Neural progenitor cell (in vitro differentiated cells): ENCODE measurements around the gene NINJ2. TPM values are rescaled to one million over a fixed set of nuclear protein-coding genes. Genes with fewer than 3 reads are reported as not detected.

Source experiments
- DNase-seq: peaks from one replicate; pipeline ENCODE4 v3.0.0-alpha.2; 2016; ENCODE audit warnings: low spot score
- H2AFZ ChIP-seq: fragments of 200-600 bp; sonication (generic); replicated peaks from 2 replicates; pipeline ENCODE4 v1.6.1; 2016; ENCODE audit warnings: antibody characterized with exemption
- H3F3A ChIP-seq: fragments of 200-600 bp; sonication (generic); 2 replicates; pipeline ENCODE4 v1.6.1; 2016; ENCODE audit warnings: antibody characterized with exemption, low read depth
- H3K27ac ChIP-seq: fragments of 200-600 bp; sonication (generic); 2 replicates; pipeline ENCODE4 v1.5.1; 2016; ENCODE audit warnings: mild to moderate bottlenecking
- H3K27me3 ChIP-seq: fragments of 200-600 bp; sonication (generic); 2 replicates; pipeline ENCODE4 v1.6.1; 2016; ENCODE audit warnings: mild to moderate bottlenecking, moderate library complexity
- H3K36me3 ChIP-seq: fragments of 200-600 bp; sonication (generic); 2 replicates; pipeline ENCODE4 v1.5.1; 2016
- H3K4me1 ChIP-seq: fragments of 200-600 bp; sonication (generic); 2 replicates; pipeline ENCODE4 v1.6.1; 2016; ENCODE audit warnings: mixed run types
- H3K4me2 ChIP-seq: fragments of 200-600 bp; sonication (generic); 2 replicates; pipeline ENCODE4 v1.6.1; 2016
- H3K4me3 ChIP-seq: fragments of 200-600 bp; sonication (generic); 2 replicates; pipeline ENCODE4 v1.5.1; 2016
- H3K79me2 ChIP-seq: fragments of 200-600 bp; sonication (generic); 2 replicates; pipeline ENCODE4 v1.6.1; 2016; ENCODE audit warnings: low read depth
- H3K9ac ChIP-seq: fragments of 200-600 bp; sonication (generic); 2 replicates; pipeline ENCODE4 v1.6.1; 2016
- H3K9me3 ChIP-seq: fragments of 200-600 bp; sonication (generic); 2 replicates; pipeline ENCODE4 v1.5.1; 2016; ENCODE audit warnings: low read depth
- H4K20me1 ChIP-seq: fragments of 200-600 bp; sonication (generic); 2 replicates; pipeline ENCODE4 v1.6.1; 2016; ENCODE audit warnings: low read depth
- H3K27ac Mint-ChIP-seq: 3 replicates; pipeline ENCODE4 v1.8.0; 2021; ENCODE audit warnings: mixed read lengths
- H3K27me3 Mint-ChIP-seq: 2 replicates; pipeline ENCODE4 v1.8.0; 2022; ENCODE audit warnings: low read depth, mild to moderate bottlenecking, inconsistent platforms, moderate library complexity, mixed read lengths; ENCODE audit not compliant: insufficient read depth
- H3K36me3 Mint-ChIP-seq: 3 replicates; pipeline ENCODE4 v1.8.0; 2021; ENCODE audit warnings: mixed read lengths
- H3K4me1 Mint-ChIP-seq: 3 replicates; pipeline ENCODE4 v1.8.0; 2021; ENCODE audit warnings: mixed read lengths
- H3K4me3 Mint-ChIP-seq: 3 replicates; pipeline ENCODE4 v1.8.0; 2021; ENCODE audit warnings: mild to moderate bottlenecking, moderate library complexity, mixed read lengths
- H3K9me3 Mint-ChIP-seq: 3 replicates; pipeline ENCODE4 v1.8.0; 2020; ENCODE audit warnings: mixed read lengths
- CTCF ChIP-seq: fragments of 200-600 bp; sonication (generic); IDR thresholded peaks from 2 replicates; pipeline ENCODE4 v1.5.1; 2017; ENCODE audit warnings: antibody characterized with exemption, mild to moderate bottlenecking
- EZH2 ChIP-seq: fragments of 200-600 bp; sonication (generic); IDR thresholded peaks from 2 replicates; pipeline ENCODE4 v1.6.1; 2017; ENCODE audit warnings: antibody characterized with exemption, mild to moderate bottlenecking, moderate library complexity
- EZH2phosphoT487 ChIP-seq: fragments of 200-600 bp; sonication (generic); IDR thresholded peaks from 2 replicates; pipeline ENCODE4 v1.6.1; 2017; ENCODE audit warnings: antibody characterized with exemption
- total RNA-seq: library from RNA; depleted of rRNA; stranded (reverse); fragments of >200 nt; gene quantifications from 2 replicates; pipeline ENCODE4 v1.2.3, GENCODE V29; 2015; ENCODE audit warnings: low replicate concordance

Gene NINJ2
- total RNA-seq, 1 donor from 2014 or later: not detected

- H2AFZ ChIP-seq: no peak overlapping the region
- H3K4me2 ChIP-seq: no peak overlapping the region
- peaks cover 4% of the 10 kb centered on the region for H3K4me1 ChIP-seq
- H3K27ac Mint-ChIP-seq: no peak overlapping the region
- no peaks in the 10 kb centered on the region for H3K9me3 Mint-ChIP-seq
- no peak overlapping the region for H3K4me3 Mint-ChIP-seq
- no peaks in the 10 kb centered on the region for H3K27me3 ChIP-seq
- TF ChIP-seq EZH2 (no peak), CTCF (no peak), EZH2phosphoT487 (no peak)
- no peaks in the 10 kb centered on the region for H3K9me3 ChIP-seq
- no peak for DNase-seq
- H3K4me3 ChIP-seq: no peak overlapping the region
- no peak overlapping the region for H3K27ac ChIP-seq
- H3F3A ChIP-seq: no peaks in the 10 kb centered on the region
- H3K79me2 ChIP-seq: no peaks in the 10 kb centered on the region
- H3K9ac ChIP-seq: no peak overlapping the region
- no peaks in the 10 kb centered on the region for H3K36me3 ChIP-seq
- H4K20me1 ChIP-seq: no peaks in the 10 kb centered on the region
- peaks cover 16% of the 10 kb centered on the region for H3K27me3 Mint-ChIP-seq
- H3K36me3 Mint-ChIP-seq: no peaks in the 10 kb centered on the region
- H3K4me1 Mint-ChIP-seq: peaks cover 20% of the 10 kb centered on the region
Measured at GRCh38 chr12:562634-563033, 100.6 kb downstream of the NINJ2 start.

- Histone ChIP-seq H4K20me1 (no peaks in the 10 kb centered on the region), H3K79me2 (no peaks in the 10 kb centered on the region), H3K36me3 (no peaks in the 10 kb centered on the region), H2AFZ (no peak overlapping the region), H3K27ac (no peak overlapping the region), H3K4me1 (peaks cover 4% of the 10 kb centered on the region), H3K4me2 (no peak overlapping the region), H3K9ac (no peak overlapping the region), H3K9me3 (no peaks in the 10 kb centered on the region), H3K27me3 (no peaks in the 10 kb centered on the region), H3F3A (no peaks in the 10 kb centered on the region), H3K4me3 (no peak overlapping the region)
- H3K27ac Mint-ChIP-seq: no peak overlapping the region
- no peak for DNase-seq
- peaks cover 22% of the 10 kb centered on the region for H3K4me1 Mint-ChIP-seq
- H3K4me3 Mint-ChIP-seq: no peak overlapping the region
- H3K9me3 Mint-ChIP-seq: no peaks in the 10 kb centered on the region
- TF ChIP-seq CTCF: no peak
- no peak for TF ChIP-seq EZH2
- TF ChIP-seq EZH2phosphoT487: no peak
- no peaks in the 10 kb centered on the region for H3K36me3 Mint-ChIP-seq
- H3K27me3 Mint-ChIP-seq: peaks cover 12% of the 10 kb centered on the region
Measured at GRCh38 chr12:561908-562593, 101.2 kb downstream of the NINJ2 start.

- no peak overlapping the region for H3K4me3 Mint-ChIP-seq
- no peaks in the 10 kb centered on the region for H3K36me3 Mint-ChIP-seq
- Histone ChIP-seq H3K9me3 (no peaks in the 10 kb centered on the region), H3K36me3 (no peaks in the 10 kb centered on the region), H3K27ac (no peak overlapping the region), H3F3A (no peaks in the 10 kb centered on the region), H3K79me2 (no peaks in the 10 kb centered on the region), H3K4me2 (no peak overlapping the region), H3K4me3 (no peak overlapping the region), H2AFZ (no peak overlapping the region), H3K27me3 (no peaks in the 10 kb centered on the region), H3K9ac (no peak overlapping the region), H4K20me1 (no peaks in the 10 kb centered on the region), H3K4me1 (peaks cover 4% of the 10 kb centered on the region)
- H3K4me1 Mint-ChIP-seq: peaks cover 22% of the 10 kb centered on the region
- DNase-seq: no peak
- H3K27ac Mint-ChIP-seq: no peak overlapping the region
- no peaks in the 10 kb centered on the region for H3K9me3 Mint-ChIP-seq
- peaks cover 11% of the 10 kb centered on the region for H3K27me3 Mint-ChIP-seq
- TF ChIP-seq EZH2phosphoT487 (no peak), EZH2 (no peak), CTCF (no peak)
Measured at GRCh38 chr12:561391-561705, 101.9 kb downstream of the NINJ2 start.
